ENCODE measurements around the gene GFPT2. TPM values are rescaled to one million over a fixed set of nuclear protein-coding genes. Genes with fewer than 3 reads are reported as not detected.

Gene GFPT2
- total and polyA plus RNA-seq, 2 of the 8 experiments (the other 6 are each of a cell fraction or from before 2014, with no cell fraction given): 83.7 to 143 TPM

DNA sequence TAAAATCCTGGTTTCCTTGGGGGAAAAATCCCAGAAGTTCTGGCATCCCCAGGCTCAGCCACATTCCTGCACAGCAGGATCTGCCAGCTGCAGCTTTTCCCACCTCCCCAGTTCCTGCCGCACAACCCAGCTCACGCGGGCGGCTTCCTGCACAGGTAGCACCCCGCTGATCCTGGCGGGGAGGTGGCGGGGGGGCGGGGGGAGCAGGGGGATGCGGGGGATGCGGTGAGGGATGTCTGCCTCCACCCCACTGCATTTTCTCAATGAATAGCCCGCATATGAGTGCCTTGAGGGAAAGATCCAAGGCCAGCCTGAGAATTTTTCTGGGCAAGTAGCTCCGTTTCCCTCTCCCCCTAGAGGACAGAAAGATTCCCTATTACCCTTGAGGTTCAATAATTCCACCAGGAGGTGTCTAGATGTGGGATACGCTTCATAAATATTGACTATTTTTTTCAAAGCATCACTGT, 21.1 kb downstream of the GFPT2 start:
- no peak overlapping the region for H3K14ac ChIP-seq (ENCODE audit: insufficient read length)
- H3K23ac ChIP-seq (ENCODE audit: insufficient read length): no peak overlapping the region
- H2BK120ac ChIP-seq (replicated peaks; ENCODE audit: low read depth, low read length): no peak overlapping the region
- 12% methylated on average over 8 of the region's 13 CpGs; no CpG with 5 or more reads in 1 of the 2 experiments for WGBS, 2 experiments (ENCODE audit: extremely low coverage in 1 of 2, insufficient coverage in 1 of 2, insufficient read length in 1 of 2, insufficient replicate concordance in 2 of 2, low coverage in 1 of 2, low lambda C conversion rate in 2 of 2, missing lambda C conversion rate in 1 of 2)
- no peak overlapping the region for H2BK20ac ChIP-seq (ENCODE audit: low read length)
- no peaks in the 10 kb centered on the region for H3K23me2 ChIP-seq (ENCODE audit: low read depth, low read length)
- H3K56ac ChIP-seq (replicated peaks; ENCODE audit: insufficient read length, low read depth, low read length): peak overlapping the region; percentile 38
- peak overlapping the region in 2 of 4 experiments; percentile 6 to 21; a peak in 2 of 7 replicates for H3K9ac ChIP-seq (replicated peaks in 1 of 4; ENCODE audit: extremely low read depth in 1 of 4, low read depth in 3 of 4, low read length in 3 of 4)
- peak overlapping the region in 1 of 4 experiments; percentile 33; a peak in 1 of 8 replicates for H3K4me3 ChIP-seq (ENCODE audit: extremely low read depth in 1 of 4, insufficient read depth in 2 of 4, low read depth in 3 of 4, low read length in 4 of 4)
- H3K27ac ChIP-seq (ENCODE audit: low read depth, low read length): peak overlapping the region; percentile 79
- H3K4me1 ChIP-seq (replicated peaks in 1 of 4; ENCODE audit: control insufficient read depth in 3 of 4, insufficient read depth in 4 of 4, low read length in 3 of 4): peaks cover 12 to 16% (median 12%) of the 10 kb centered on the region in 4 experiments
- no peaks in the 10 kb centered on the region for H3K79me2 ChIP-seq (ENCODE audit: control insufficient read depth in 1 of 2, insufficient read depth in 2 of 2, low read length in 2 of 2)
- H4K5ac ChIP-seq (ENCODE audit: insufficient read length, low read depth, low read length): peak overlapping the region; percentile 13
- no peaks in the 10 kb centered on the region for H3K9me3 ChIP-seq (ENCODE audit: insufficient read depth in 2 of 2, low read depth in 1 of 2, low read length in 1 of 2)
- no peaks in the 10 kb centered on the region for H3K27me3 ChIP-seq (replicated peaks in 1 of 4; ENCODE audit: control insufficient read depth in 3 of 4, extremely low read depth in 1 of 4, insufficient read depth in 3 of 4, low read length in 3 of 4)
- H3K79me1 ChIP-seq (ENCODE audit: low read depth, low read length): peaks cover 2% of the 10 kb centered on the region; the same call in 1 of the 2 replicates
- peak overlapping the region; percentile 97 for H2BK5ac ChIP-seq (ENCODE audit: low read depth, low read length)
- H3K18ac ChIP-seq (ENCODE audit: extremely low read depth, low read length): no peak overlapping the region
- ChIA-PET CTCF (ENCODE audit: partially characterized antibody) (interaction anchor here (0.6 to 14.0 kb wide), 15 partner anchors 9 to 148 kb away, joined by 3 to 192 read pairs (median 5); no protein-coding TSS in a partner anchor), POLR2A (ENCODE audit: partially characterized antibody) (interaction anchor here (1.1 to 10.9 kb wide), 7 partner anchors 12 to 136 kb away, joined by 3 to 146 read pairs (median 4); no protein-coding TSS in a partner anchor)
- no peak overlapping the region for H4K91ac ChIP-seq (replicated peaks; ENCODE audit: insufficient read length, low read length)
- peaks cover 50 to 74% (median 70%) of the 10 kb centered on the region in 4 experiments for H3K36me3 ChIP-seq (ENCODE audit: control insufficient read depth in 2 of 4, insufficient read depth in 4 of 4, low read length in 3 of 4)
- peak overlapping the region; percentile 49 to 62; a peak in 3 of 4 replicates for H3K4me2 ChIP-seq (ENCODE audit: insufficient read depth in 1 of 2, low read depth in 2 of 2, low read length in 2 of 2)
- no peak overlapping the region for H2AFZ ChIP-seq (ENCODE audit: low read length)
- H4K20me1 ChIP-seq (replicated peaks in 1 of 2; ENCODE audit: control insufficient read depth in 1 of 2, insufficient read depth in 2 of 2, low read length in 2 of 2): peaks cover 0 to 9% of the 10 kb centered on the region in 2 experiments
- no peak overlapping the region; the same call in 1 of the 2 replicates for H4K8ac ChIP-seq (ENCODE audit: extremely low read depth, insufficient read depth, low read length)
- DNase-seq (ENCODE audit: low read depth in 1 of 2, low spot score in 2 of 2) (peak; percentile 71 to 79), FAIRE-seq (no peak)
- H2BK15ac ChIP-seq (ENCODE audit: low read length): no peak overlapping the region
- H3K4ac ChIP-seq (replicated peaks; ENCODE audit: insufficient read length, low read depth, low read length): no peak overlapping the region
- H2BK12ac ChIP-seq (ENCODE audit: low read depth, low read length): peak overlapping the region; percentile 93; the same call in 1 of the 2 replicates
- peak overlapping the region; percentile 89; the same call in 1 of the 2 replicates for H2AK5ac ChIP-seq (ENCODE audit: low read depth, low read length)
- TF ChIP-seq EP300 (IDR thresholded peaks at IDR 0.05; ENCODE audit: borderline replicate concordance in 1 of 2, low read depth in 2 of 2, low read length in 2 of 2): peak in 1 of 2 experiments; percentile 83; a peak in 2 of 3 replicates
- TF ChIP-seq SP1 (IDR thresholded peaks at IDR 0.05; ENCODE audit: low read depth, low read length): peak; percentile 38; the same call in 1 of the 2 replicates
- TF ChIP-seq TAF7 (optimal IDR thresholded peaks at IDR 0.05; ENCODE audit: borderline replicate concordance, low read depth, low read length): peak; percentile 32
- no peak for TF ChIP-seq BACH1 (IDR thresholded peaks at IDR 0.05; ENCODE audit: low read length)
- TF ChIP-seq CBX5 (IDR thresholded peaks at IDR 0.05; ENCODE audit: low read depth, low read length): no peak
- TF ChIP-seq TEAD4 (IDR thresholded peaks at IDR 0.05; ENCODE audit: low read depth, low read length): peak; percentile 98
- TF ChIP-seq, protein P1, sequence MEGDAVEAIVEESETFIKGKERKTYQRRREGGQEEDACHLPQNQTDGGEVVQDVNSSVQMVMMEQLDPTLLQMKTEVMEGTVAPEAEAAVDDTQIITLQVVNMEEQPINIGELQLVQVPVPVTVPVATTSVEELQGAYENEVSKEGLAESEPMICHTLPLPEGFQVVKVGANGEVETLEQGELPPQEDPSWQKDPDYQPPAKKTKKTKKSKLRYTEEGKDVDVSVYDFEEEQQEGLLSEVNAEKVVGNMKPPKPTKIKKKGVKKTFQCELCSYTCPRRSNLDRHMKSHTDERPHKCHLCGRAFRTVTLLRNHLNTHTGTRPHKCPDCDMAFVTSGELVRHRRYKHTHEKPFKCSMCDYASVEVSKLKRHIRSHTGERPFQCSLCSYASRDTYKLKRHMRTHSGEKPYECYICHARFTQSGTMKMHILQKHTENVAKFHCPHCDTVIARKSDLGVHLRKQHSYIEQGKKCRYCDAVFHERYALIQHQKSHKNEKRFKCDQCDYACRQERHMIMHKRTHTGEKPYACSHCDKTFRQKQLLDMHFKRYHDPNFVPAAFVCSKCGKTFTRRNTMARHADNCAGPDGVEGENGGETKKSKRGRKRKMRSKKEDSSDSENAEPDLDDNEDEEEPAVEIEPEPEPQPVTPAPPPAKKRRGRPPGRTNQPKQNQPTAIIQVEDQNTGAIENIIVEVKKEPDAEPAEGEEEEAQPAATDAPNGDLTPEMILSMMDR (IDR thresholded peaks at IDR 0.05; ENCODE audit: control extremely low read depth in 1 of 3, insufficient read depth in 1 of 3, low read depth in 1 of 3, low read length in 3 of 3): peak in 2 of 3 experiments; percentile 36 to 37; a peak in 2 of 4 replicates
- TF ChIP-seq CREB1 (IDR thresholded peaks at IDR 0.05): 0 out of 2 replicates have a peak, but pooled peaks have one; percentile 3
- TF ChIP-seq BCL11A (IDR thresholded peaks at IDR 0.05; ENCODE audit: low read depth in 2 of 2, low read length in 2 of 2): peak in 1 of 2 experiments; percentile 49

Data from H1 (cell line).